ENCODE data around the gene DLG3. TPM values are rescaled to one million over a fixed set of nuclear protein-coding genes. Genes with fewer than 3 reads are reported as not detected.
A peak's percentile ranks its signal among the peaks of the same experiment; 100 is the strongest.

The DLG3 gene
- total RNA-seq, 1 experiment from 2014 or later, result 48.4 TPM

GRCh38 chrX:70470850-70471289 lies 26.2 kb downstream of the DLG3 start (continued):
- TF ChIP-seq, protein P1, sequence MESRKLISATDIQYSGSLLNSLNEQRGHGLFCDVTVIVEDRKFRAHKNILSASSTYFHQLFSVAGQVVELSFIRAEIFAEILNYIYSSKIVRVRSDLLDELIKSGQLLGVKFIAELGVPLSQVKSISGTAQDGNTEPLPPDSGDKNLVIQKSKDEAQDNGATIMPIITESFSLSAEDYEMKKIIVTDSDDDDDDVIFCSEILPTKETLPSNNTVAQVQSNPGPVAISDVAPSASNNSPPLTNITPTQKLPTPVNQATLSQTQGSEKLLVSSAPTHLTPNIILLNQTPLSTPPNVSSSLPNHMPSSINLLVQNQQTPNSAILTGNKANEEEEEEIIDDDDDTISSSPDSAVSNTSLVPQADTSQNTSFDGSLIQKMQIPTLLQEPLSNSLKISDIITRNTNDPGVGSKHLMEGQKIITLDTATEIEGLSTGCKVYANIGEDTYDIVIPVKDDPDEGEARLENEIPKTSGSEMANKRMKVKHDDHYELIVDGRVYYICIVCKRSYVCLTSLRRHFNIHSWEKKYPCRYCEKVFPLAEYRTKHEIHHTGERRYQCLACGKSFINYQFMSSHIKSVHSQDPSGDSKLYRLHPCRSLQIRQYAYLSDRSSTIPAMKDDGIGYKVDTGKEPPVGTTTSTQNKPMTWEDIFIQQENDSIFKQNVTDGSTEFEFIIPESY (IDR thresholded peaks at IDR 0.05; ENCODE audit: extremely low read depth, insufficient replicate concordance, low read length), result no peak
- peak; percentile 42 for TF ChIP-seq CEBPB (IDR thresholded peaks at IDR 0.05; ENCODE audit: low read depth)
- TF ChIP-seq POLR2AphosphoS5 (IDR thresholded peaks at IDR 0.05; ENCODE audit: low read depth, low read length), result no peak
- TF ChIP-seq POLR2A (IDR thresholded peaks at IDR 0.05; ENCODE audit: borderline replicate concordance, extremely low read depth, insufficient read depth, insufficient read length), result no peak
- TF ChIP-seq SP1 (IDR thresholded peaks at IDR 0.05; ENCODE audit: low read depth), result peak; percentile 50
- TF ChIP-seq EZH2phosphoT487 (IDR thresholded peaks at IDR 0.05; ENCODE audit: borderline replicate concordance), result no peak
- TF ChIP-seq SRF (IDR thresholded peaks at IDR 0.05; ENCODE audit: low read depth), result no peak
- no peak for TF ChIP-seq ZFX (IDR thresholded peaks at IDR 0.05)
- TF ChIP-seq, protein P2, sequence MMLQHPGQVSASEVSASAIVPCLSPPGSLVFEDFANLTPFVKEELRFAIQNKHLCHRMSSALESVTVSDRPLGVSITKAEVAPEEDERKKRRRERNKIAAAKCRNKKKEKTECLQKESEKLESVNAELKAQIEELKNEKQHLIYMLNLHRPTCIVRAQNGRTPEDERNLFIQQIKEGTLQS (IDR thresholded peaks at IDR 0.05), result no peak
- TF ChIP-seq RAD21 (IDR thresholded peaks at IDR 0.05; ENCODE audit: low read depth), result no peak
- TF ChIP-seq MAX (IDR thresholded peaks at IDR 0.05), result no peak
- no peak for TF ChIP-seq EZH2 (IDR thresholded peaks at IDR 0.05)
- TF ChIP-seq CBX3 (IDR thresholded peaks at IDR 0.05; ENCODE audit: low read depth), result no peak
- TF ChIP-seq EGR1 (IDR thresholded peaks at IDR 0.05; ENCODE audit: low read depth), result no peak
- TF ChIP-seq ZNF274 (IDR thresholded peaks at IDR 0.05; ENCODE audit: low read depth, low read length), result no peak
